GM12872 (cell line): ENCODE data around the gene RDH16.

Experiments used
- TF ChIP-seq, protein P1 (sequence below): IDR thresholded peaks from 3 replicates; pipeline ENCODE4 v1.5.1; 2011; ENCODE audit warnings: low read depth, mild to moderate bottlenecking, low read length, moderate library complexity; ENCODE audit not compliant: insufficient read depth

RDH16 gene

DNA sequence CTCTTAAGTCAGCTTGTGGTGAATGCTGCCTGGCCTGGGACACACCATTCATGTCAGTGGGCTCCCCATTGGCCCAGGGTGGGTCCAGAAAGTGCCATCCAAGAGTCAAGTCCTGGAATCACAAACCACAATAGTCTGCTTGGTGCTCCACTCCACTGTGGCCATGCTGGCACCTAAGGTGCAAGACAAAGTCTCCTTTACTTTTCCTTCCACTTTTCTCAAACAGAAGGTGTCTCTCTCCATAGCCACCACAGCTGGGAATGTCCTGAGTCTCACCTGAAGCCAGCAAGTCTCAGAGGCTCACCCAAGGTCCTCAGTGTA is 9.0 kb downstream of the RDH16 start:
- TF ChIP-seq, protein P1, sequence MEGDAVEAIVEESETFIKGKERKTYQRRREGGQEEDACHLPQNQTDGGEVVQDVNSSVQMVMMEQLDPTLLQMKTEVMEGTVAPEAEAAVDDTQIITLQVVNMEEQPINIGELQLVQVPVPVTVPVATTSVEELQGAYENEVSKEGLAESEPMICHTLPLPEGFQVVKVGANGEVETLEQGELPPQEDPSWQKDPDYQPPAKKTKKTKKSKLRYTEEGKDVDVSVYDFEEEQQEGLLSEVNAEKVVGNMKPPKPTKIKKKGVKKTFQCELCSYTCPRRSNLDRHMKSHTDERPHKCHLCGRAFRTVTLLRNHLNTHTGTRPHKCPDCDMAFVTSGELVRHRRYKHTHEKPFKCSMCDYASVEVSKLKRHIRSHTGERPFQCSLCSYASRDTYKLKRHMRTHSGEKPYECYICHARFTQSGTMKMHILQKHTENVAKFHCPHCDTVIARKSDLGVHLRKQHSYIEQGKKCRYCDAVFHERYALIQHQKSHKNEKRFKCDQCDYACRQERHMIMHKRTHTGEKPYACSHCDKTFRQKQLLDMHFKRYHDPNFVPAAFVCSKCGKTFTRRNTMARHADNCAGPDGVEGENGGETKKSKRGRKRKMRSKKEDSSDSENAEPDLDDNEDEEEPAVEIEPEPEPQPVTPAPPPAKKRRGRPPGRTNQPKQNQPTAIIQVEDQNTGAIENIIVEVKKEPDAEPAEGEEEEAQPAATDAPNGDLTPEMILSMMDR: no peak

DNA sequence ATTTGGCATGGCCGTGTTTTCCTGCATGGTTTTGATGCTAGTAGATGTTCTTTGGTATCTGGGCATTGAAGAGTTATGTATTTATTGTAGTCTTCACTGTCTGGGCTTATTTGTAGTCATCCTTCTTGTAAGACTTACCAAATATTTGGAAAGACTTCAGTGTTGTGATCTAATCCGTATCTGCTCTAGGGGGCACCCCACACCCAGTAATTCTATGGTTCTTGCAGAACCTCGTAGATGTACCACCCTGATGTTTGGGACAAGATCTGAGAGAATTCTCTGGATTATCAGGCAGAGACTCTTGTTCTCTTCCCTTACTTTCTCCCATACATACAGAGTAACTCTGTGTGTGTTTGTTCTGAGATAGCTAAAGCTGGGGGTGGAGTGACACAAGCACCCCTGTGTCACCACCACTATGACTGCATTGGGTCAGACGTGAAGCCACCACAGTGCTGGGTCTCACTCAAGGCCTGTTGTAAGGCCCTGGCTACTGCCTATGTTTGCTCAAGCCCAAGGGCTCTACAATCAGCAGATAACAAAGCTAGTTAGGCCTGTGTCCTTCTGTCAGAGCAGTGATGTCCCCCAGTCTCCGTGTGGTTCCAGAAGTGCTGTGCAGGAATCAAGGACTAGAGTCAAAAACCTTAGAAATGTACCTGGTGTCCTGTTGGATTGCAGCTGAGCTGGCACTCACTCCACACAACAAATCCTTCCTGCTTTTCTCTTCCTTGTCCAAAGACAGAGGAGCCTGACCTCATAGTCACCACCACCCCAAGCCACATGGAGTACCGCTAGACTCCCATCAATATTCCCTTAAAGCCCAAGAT is 9.6 kb downstream of the RDH16 start:
- TF ChIP-seq, protein P1: 0 out of 3 replicates have a peak, but pooled peaks have one; percentile 15

DNA sequence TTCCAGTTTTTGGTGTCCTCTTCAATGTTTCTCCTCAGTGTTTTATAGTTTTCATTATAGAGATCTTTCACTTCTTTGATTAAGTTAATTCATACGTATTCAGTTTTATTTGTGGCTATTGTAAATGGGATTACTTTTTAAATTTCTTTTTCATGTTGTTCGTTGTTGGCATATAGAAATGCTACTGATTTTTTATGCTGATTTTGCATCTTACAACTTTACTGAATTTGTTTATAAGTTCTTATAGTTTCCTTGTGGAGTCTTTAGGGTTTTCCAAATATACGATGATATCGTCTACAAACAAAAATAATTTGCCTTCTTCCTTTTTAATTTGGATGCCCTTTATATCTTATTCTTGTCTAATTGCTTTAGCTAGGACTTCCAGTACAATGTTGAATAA is 13.5 kb downstream of the RDH16 start:
- TF ChIP-seq, protein P1: no peak

DNA sequence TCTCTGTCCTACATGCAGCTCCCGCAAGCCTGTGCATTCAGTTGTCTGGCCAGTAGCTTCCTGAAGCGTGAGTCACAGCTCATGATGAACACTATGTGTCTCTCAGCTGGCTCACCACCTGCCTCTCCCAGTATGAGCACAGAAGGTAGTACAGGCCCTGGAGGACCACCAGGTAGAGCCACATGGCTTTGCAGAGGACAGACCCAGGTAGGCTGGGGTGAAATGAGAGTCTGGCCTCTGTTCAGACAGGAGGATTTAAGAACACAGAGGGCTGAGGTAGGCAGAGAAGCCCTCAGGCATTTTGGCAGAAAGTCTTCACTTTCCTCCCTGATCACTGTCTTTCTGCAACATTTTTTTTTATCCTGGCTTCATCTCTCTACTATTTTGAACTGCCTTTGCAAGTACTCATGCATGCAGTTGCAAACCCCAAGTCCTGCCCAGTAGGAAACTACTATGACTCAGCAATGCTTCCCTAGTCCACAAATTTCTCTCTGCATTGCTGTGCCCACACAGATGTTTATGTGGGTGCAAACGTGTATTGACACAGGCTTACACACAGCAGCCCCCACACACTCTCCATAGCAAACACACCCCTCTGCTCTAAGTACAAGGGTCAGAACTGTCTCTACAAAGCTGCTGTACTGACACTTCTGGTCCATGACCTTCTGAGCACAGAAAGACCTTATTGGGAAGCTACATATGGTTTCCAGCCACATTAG is 15.9 kb downstream of the RDH16 start:
- TF ChIP-seq, protein P1: no peak

DNA sequence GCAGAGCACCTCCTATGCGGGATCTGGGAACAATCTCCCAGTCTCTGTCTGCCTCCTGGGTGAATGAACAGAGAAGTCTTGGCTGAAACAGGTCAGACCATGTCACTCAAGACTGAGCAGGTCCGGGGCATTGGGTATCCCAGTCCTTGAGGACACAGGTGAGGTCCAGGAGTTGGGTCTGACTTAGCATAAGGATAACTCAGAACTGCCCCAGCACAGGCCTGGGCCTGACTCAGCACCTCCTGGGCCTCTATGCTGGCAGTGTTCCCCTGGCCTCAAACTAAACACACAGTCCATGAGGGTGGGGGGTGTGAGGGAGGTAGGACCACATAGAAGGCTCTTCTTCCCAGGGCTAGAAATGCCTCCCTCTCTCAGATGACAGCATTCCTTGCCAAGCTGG is 21.7 kb downstream of the RDH16 start:
- TF ChIP-seq, protein P1: no peak

DNA sequence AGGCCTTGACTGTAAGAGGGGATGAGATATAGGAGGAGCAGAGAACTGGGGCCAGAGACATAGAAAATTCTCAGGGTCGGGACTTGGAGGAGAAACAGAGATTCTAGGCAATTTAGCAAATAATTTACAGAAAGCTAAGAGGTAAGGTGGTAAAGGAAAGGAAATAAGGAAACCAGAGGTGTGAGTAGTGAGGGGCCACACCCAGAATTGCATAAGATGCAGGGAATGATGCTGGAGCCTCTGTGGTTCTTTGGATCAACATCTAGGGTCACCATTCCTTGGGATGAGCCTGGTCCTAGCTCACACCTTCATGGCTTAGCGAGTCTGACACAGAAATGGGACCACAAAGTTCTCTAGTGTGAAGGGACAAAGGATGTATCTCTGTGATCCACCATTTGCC is 22.3 kb downstream of the RDH16 start:
- TF ChIP-seq, protein P1: no peak

DNA sequence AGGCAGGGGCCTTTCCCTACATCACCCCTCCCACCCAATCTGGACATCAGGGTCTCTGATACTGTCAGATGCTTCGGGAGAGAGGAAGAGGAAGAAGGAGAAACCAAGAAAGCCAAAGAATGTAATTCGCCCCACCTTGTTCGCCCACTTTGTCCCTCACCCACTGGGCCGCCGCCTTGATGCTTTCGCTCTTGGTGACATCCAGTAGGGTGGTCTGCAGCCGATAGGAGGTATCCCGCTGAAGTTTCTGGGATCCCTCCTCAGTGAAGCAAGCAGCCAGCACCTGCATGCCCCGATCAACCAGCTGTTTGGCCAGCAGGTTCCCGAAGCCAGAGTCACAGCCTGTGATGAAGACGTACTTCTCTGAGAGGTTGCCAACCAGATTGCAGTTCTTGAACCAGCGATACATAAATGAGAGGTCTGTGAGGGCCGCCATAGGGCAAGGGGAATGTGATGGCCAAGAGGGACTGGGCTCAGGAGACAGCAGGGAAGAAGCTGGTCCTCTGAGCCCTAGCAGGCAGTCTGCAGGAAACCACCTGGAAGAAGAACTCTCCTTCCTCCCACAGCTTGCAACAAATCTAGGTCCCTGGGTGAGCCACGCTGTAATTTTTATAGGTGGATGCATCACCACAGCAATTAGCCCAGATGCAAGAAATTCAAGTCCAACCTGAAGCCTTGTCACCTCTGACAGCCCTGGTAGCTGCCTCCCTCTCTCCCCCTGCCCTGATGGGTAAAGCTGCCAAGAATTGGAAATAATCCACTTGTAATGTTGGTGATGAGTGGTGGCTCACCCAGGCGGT is 23.4 kb downstream of the RDH16 start, which contains the start of gene SDR9C7:
Gene SDR9C7, minus strand, starts transcription at position 583 of the 800 bp plus-strand sequence. Its CDS starts 147 bp downstream, at position 436.
- TF ChIP-seq, protein P1: no peak
